CD1c-positive myeloid dendritic cell (primary cell): ENCODE measurements around the gene MRGPRD.

ENCODE experiments used
- DNase-seq: peaks from one replicate; pipeline ENCODE4 v3.0.0-alpha.2; 2016; ENCODE audit errors: extremely low spot score

MRGPRD gene

GRCh38 chr11:68930991-68931855 is 49.6 kb downstream of the MRGPRD start:
- DNase-seq = no peak
